Measurements from ENCODE around the gene AP5Z1.

DNA sequence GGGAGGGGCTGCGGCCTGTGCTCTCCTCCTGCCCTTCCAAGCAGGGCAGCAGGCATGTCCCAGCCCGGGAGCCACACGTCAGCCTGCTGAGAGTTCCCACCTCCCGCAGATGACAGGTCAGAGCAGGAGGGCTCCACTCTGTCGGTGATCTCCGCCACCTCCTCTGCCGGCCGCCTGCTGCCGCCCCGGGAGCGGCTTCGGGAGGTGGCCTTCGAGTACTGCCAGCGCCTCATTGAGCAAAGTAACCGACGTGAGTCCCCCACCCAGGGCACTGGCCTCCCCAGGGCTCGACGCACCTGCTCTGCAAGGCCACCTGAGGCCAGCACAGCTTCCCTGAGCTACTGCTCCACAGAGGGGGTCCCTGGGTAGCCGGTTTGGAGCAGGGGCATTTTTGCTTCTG lies 9.4 kb downstream of the AP5Z1 start:
- TF ChIP-seq, protein P1, sequence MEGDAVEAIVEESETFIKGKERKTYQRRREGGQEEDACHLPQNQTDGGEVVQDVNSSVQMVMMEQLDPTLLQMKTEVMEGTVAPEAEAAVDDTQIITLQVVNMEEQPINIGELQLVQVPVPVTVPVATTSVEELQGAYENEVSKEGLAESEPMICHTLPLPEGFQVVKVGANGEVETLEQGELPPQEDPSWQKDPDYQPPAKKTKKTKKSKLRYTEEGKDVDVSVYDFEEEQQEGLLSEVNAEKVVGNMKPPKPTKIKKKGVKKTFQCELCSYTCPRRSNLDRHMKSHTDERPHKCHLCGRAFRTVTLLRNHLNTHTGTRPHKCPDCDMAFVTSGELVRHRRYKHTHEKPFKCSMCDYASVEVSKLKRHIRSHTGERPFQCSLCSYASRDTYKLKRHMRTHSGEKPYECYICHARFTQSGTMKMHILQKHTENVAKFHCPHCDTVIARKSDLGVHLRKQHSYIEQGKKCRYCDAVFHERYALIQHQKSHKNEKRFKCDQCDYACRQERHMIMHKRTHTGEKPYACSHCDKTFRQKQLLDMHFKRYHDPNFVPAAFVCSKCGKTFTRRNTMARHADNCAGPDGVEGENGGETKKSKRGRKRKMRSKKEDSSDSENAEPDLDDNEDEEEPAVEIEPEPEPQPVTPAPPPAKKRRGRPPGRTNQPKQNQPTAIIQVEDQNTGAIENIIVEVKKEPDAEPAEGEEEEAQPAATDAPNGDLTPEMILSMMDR (IDR thresholded peaks at IDR 0.05) = no peak
- TF ChIP-seq, protein P2, sequence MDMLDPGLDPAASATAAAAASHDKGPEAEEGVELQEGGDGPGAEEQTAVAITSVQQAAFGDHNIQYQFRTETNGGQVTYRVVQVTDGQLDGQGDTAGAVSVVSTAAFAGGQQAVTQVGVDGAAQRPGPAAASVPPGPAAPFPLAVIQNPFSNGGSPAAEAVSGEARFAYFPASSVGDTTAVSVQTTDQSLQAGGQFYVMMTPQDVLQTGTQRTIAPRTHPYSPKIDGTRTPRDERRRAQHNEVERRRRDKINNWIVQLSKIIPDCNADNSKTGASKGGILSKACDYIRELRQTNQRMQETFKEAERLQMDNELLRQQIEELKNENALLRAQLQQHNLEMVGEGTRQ (IDR thresholded peaks at IDR 0.05) = no peak
- TF ChIP-seq POLR2A (IDR thresholded peaks at IDR 0.05; ENCODE audit: low read length) (no peak), CHD4 (IDR thresholded peaks at IDR 0.05; ENCODE audit: borderline replicate concordance) (no peak), RAD21 (conservative IDR thresholded peaks at IDR 0.05 in 1 of 2, IDR thresholded peaks at IDR 0.05 in 1 of 2) (no peak), HOXB5 (CRISPR knock-in tag; IDR thresholded peaks at IDR 0.05) (no peak), ZSCAN20 (CRISPR knock-in tag; IDR thresholded peaks at IDR 0.05) (no peak), EHMT2 (IDR thresholded peaks at IDR 0.05; ENCODE audit: low read depth) (no peak)
- TF ChIP-seq, protein P3, sequence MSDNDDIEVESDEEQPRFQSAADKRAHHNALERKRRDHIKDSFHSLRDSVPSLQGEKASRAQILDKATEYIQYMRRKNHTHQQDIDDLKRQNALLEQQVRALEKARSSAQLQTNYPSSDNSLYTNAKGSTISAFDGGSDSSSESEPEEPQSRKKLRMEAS (IDR thresholded peaks at IDR 0.05) = no peak
